ENCODE measurements around the gene TEKTIP1. TPM values are rescaled to one million over a fixed set of nuclear protein-coding genes. Genes with fewer than 3 reads are reported as not detected.

TEKTIP1 gene
- total and polyA plus RNA-seq, 9 of the 15 experiments (the other 6 are each of a cell fraction or from before 2014, with no cell fraction given), result 0.66 TPM; not detected in 8

DNA sequence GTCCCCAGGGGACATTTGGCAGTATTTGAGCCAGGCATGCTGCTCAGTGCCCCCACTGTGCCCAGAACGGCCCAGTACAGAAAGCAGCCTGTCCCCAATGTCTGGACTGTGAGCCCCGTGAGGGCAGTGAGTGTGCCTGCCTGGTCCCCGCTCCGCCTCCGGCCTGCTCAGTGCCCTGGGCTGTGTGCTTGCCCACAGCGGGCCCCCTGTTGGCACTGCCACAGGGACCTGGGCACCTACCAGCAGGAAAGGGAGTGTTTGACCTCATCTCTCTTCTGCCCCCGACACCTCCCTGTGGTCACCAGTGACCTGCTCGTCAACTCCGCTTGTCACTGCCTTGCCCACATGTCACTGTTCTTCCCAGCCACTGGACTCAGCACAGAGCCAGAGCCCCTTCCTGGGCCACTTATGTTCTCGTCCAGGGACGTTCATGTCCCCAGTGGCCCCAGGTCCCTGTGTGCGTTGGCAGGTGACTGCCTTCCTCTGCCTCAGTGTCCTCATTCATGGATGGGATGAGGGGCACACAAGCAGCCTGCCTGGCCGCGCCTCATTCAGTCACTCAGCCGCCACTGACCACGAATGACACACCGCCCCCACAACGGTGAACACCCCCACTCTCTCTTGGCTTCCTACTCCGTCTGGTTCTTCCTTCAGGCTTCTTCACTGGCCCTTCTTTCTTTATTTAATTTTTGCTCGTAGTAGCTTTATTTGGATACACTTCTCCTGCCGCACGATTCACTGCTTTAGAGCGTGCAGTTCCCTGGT lies 30.0 kb upstream of the TEKTIP1 start (continued):
- TF ChIP-seq XRCC3 (IDR thresholded peaks at IDR 0.05) (no peak), HIVEP1 (CRISPR knock-in tag; IDR thresholded peaks at IDR 0.05) (no peak), NRF1 (conservative IDR thresholded peaks at IDR 0.05 in 1 of 2, IDR thresholded peaks at IDR 0.05 in 1 of 2) (no peak), ZNF184 (CRISPR knock-in tag; IDR thresholded peaks at IDR 0.05) (no peak), FOXK2 (conservative IDR thresholded peaks at IDR 0.05 in 1 of 2, IDR thresholded peaks at IDR 0.05 in 1 of 2; ENCODE audit: low read depth in 2 of 2) (no peak), ZNF146 (CRISPR knock-in tag; IDR thresholded peaks at IDR 0.05; ENCODE audit: unreplicated experiment) (no peak), RBFOX2 (IDR thresholded peaks at IDR 0.05; ENCODE audit: low read depth, low read length) (peak; percentile 39; the same call in 1 of the 2 replicates), HDAC2 (IDR thresholded peaks at IDR 0.05) (no peak), ZSCAN29 (IDR thresholded peaks at IDR 0.05) (no peak), ZBTB33 (CRISPR knock-in tag; IDR thresholded peaks at IDR 0.05) (peak; percentile 63), DMBX1 (CRISPR knock-in tag; IDR thresholded peaks at IDR 0.05; ENCODE audit: borderline replicate concordance) (no peak), ATF4 (CRISPR knock-in tag; IDR thresholded peaks at IDR 0.05) (no peak), HEY1 (CRISPR knock-in tag; IDR thresholded peaks at IDR 0.05; ENCODE audit: borderline replicate concordance) (no peak), ZNF551 (CRISPR knock-in tag; IDR thresholded peaks at IDR 0.05) (no peak)
- TF ChIP-seq, protein P1, sequence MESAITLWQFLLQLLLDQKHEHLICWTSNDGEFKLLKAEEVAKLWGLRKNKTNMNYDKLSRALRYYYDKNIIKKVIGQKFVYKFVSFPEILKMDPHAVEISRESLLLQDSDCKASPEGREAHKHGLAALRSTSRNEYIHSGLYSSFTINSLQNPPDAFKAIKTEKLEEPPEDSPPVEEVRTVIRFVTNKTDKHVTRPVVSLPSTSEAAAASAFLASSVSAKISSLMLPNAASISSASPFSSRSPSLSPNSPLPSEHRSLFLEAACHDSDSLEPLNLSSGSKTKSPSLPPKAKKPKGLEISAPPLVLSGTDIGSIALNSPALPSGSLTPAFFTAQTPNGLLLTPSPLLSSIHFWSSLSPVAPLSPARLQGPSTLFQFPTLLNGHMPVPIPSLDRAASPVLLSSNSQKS (CRISPR knock-in tag; IDR thresholded peaks at IDR 0.05), result no peak
- TF ChIP-seq, protein P2, sequence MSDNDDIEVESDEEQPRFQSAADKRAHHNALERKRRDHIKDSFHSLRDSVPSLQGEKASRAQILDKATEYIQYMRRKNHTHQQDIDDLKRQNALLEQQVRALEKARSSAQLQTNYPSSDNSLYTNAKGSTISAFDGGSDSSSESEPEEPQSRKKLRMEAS (CRISPR knock-in tag; IDR thresholded peaks at IDR 0.05), result peak; percentile 36; the same call in 1 of the 2 replicates
- TF ChIP-seq, protein P3, sequence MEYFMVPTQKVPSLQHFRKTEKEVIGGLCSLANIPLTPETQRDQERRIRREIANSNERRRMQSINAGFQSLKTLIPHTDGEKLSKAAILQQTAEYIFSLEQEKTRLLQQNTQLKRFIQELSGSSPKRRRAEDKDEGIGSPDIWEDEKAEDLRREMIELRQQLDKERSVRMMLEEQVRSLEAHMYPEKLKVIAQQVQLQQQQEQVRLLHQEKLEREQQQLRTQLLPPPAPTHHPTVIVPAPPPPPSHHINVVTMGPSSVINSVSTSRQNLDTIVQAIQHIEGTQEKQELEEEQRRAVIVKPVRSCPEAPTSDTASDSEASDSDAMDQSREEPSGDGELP (CRISPR knock-in tag; IDR thresholded peaks at IDR 0.05; ENCODE audit: borderline replicate concordance), result 0 out of 2 replicates have a peak, but pooled peaks have one; percentile 9

All from K562 (cell line).